ENCODE results near the gene GGA1. TPM values are rescaled to one million over a fixed set of nuclear protein-coding genes. Genes with fewer than 3 reads are reported as not detected.

GGA1 gene
- total and polyA plus RNA-seq, 10 of the 15 experiments (the other 5 are each of a cell fraction or from before 2014, with no cell fraction given): 1.4 to 79.4 (median 44.4) TPM

DNA sequence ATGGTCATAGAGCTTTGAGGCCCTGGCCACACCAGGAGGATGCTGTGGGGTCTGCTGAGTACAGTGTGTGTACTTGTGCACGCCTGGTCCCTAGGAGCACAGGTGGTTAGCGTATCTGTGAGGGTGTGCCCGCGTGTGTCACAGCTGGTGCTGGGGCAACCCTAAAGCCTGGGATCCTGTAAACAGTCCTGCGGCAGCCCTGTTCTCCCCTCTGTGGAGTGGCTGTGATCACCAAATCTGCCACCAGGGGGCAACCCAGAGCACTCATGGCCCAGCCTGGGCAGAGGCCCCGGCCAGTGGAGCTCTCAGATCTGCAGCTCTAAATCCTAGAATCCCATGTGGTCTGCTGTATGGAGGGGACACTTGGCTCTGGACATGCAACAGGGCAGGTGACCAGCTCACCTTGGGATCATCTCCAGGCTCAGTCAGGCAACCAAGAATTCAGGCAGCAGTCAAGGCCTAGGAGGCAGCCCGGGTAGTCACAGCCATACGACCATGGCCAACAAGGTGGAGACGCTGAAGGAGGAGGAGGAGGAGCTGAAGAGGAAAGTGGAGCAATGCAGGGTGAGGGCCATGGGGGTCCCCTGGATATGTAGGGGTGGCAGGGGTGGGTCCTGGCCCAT is 34.7 kb downstream of the GGA1 start:
- ChIA-PET RAD21 (ENCODE audit: unreplicated experiment) (interaction anchor here (0.8 to 10.1 kb wide), 15 partner anchors 10 to 263 kb away, joined by 3 to 173 read pairs (median 7); partner anchors contain the start of genes GGA1, LGALS1, MICALL1 and NOL12), CTCF (interaction anchor here (0.6 to 15.9 kb wide), 32 partner anchors 8 to 322 kb away, joined by 3 to 396 read pairs (median 4); partner anchors contain the start of genes ANKRD54, GCAT, GGA1 and LGALS1), SMC1A (ENCODE audit: uncharacterized antibody, unreplicated experiment) (interaction anchor here (0.7 to 8.6 kb wide), 12 partner anchors 8 to 106 kb away, joined by 3 to 108 read pairs (median 6); partner anchors contain the start of genes GGA1, LGALS1 and PDXP), POLR2A (interaction anchor here (0.6 to 6.0 kb wide), 11 partner anchors 9 to 40 kb away, joined by 3 to 96 read pairs (median 9); partner anchors contain the start of genes GGA1, LGALS1 and PDXP)
- H2AFZ ChIP-seq (ENCODE audit: control insufficient read depth, low read depth, low read length): no peak overlapping the region
- peaks cover 26% of the 10 kb centered on the region for H3K79me2 ChIP-seq (ENCODE audit: control insufficient read depth, insufficient read depth, low read length)
- H3K9ac ChIP-seq (ENCODE audit: control insufficient read depth, insufficient read depth, low read length): no peak overlapping the region
- peak overlapping the region; percentile 64 for H3K4me2 ChIP-seq (ENCODE audit: control insufficient read depth, insufficient read depth)
- WGBS (ENCODE audit: insufficient coverage, insufficient replicate concordance, low lambda C conversion rate, missing lambda C conversion rate): 24% methylated on average over 9 of the region's 9 CpGs
- intact Hi-C loops (cut with micrococcal nuclease; ENCODE audit: unreplicated experiment): loop anchor here (1.0 kb wide), 1 partner anchor 38 kb away; no protein-coding TSS in a partner anchor
- TF ChIP-seq HDGF (IDR thresholded peaks at IDR 0.05) (peak; percentile 74; the same call in 1 of the 2 replicates), SMARCA5 (IDR thresholded peaks at IDR 0.05) (peak; percentile 68; the same call in 1 of the 2 replicates), CHD2 (IDR thresholded peaks at IDR 0.05; ENCODE audit: borderline replicate concordance, low read depth, low read length) (0 out of 2 replicates have a peak, but pooled peaks have one; percentile 11), SMAD1 (IDR thresholded peaks at IDR 0.05; ENCODE audit: low read depth, partially characterized antibody) (peak; percentile 27), ZNF207 (IDR thresholded peaks at IDR 0.05; ENCODE audit: borderline replicate concordance) (0 out of 2 replicates have a peak, but pooled peaks have one; percentile 44), PAX8 (IDR thresholded peaks at IDR 0.05) (no peak), RB1 (IDR thresholded peaks at IDR 0.05; ENCODE audit: borderline replicate concordance) (no peak), BMI1 (IDR thresholded peaks at IDR 0.05; ENCODE audit: borderline replicate concordance) (no peak), SMC3 (IDR thresholded peaks at IDR 0.05; ENCODE audit: borderline replicate concordance, low read length) (peak; percentile 85), YY1 (IDR thresholded peaks at IDR 0.05; ENCODE audit: low read depth, low read length) (peak; percentile 73), SIN3A (IDR thresholded peaks at IDR 0.05; ENCODE audit: low read depth, low read length) (0 out of 2 replicates have a peak, but pooled peaks have one; percentile 60), RAD21 (IDR thresholded peaks at IDR 0.05; ENCODE audit: insufficient read depth, low read depth, low read length) (peak; percentile 62), CTCF (IDR thresholded peaks at IDR 0.05 in 2 of 3, conservative IDR thresholded peaks at IDR 0.05 in 1 of 3; ENCODE audit: control insufficient read depth in 2 of 3, extremely low read depth in 1 of 3, insufficient read depth in 1 of 3, low read depth in 3 of 3, low read length in 3 of 3) (peak; percentile 86 to 92 (median 89)), BHLHE40 (IDR thresholded peaks at IDR 0.05; ENCODE audit: borderline replicate concordance in 1 of 2, low read depth in 2 of 2, low read length in 1 of 2) (0 out of 4 replicates have a peak, but pooled peaks of 1 of the 2 experiments have one; percentile 43)
- TF ChIP-seq, protein P1, sequence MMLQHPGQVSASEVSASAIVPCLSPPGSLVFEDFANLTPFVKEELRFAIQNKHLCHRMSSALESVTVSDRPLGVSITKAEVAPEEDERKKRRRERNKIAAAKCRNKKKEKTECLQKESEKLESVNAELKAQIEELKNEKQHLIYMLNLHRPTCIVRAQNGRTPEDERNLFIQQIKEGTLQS (IDR thresholded peaks at IDR 0.05; ENCODE audit: borderline replicate concordance, extremely low read depth, low read depth, low read length): no peak
- peaks cover 9 to 25% of the 10 kb centered on the region in 2 experiments; a peak in 3 of 4 replicates for H3K36me3 ChIP-seq (ENCODE audit: control insufficient read depth in 2 of 2, insufficient read depth in 2 of 2, low read length in 1 of 2)
- no TSS peak for BruUV-seq (replicated peaks)
- H3K4me3 ChIP-seq: no peak overlapping the region
- H3K9me3 ChIP-seq (replicated peaks; ENCODE audit: control insufficient read depth, insufficient read depth, low read length): no peaks in the 10 kb centered on the region
- no peaks in the 10 kb centered on the region for H4K20me1 ChIP-seq (ENCODE audit: control insufficient read depth, insufficient read depth)
- H3K27me3 ChIP-seq (replicated peaks in 1 of 2; ENCODE audit: control insufficient read depth in 2 of 2, insufficient read depth in 2 of 2, low read length in 1 of 2): no peaks in the 10 kb centered on the region
- DNase-seq (ENCODE audit: low read depth, low spot score) (no peak), ATAC-seq (peak; percentile 79), FAIRE-seq (peak; percentile 13)
- H3K4me1 ChIP-seq (ENCODE audit: control insufficient read depth, insufficient read depth, low read length): peaks cover 28% of the 10 kb centered on the region
- no peak overlapping the region for H3K27ac ChIP-seq (ENCODE audit: control insufficient read depth, insufficient read depth)
- in situ Hi-C loops (cut with MboI): no loop called here

Data from GM12878 (cell line).